ENCODE data around the gene CPXM2. TPM values are rescaled to one million over a fixed set of nuclear protein-coding genes. Genes with fewer than 3 reads are reported as not detected.

Gene CPXM2
- total RNA-seq, 1 experiment from 2014 or later = 0.92 TPM

GRCh38 chr10:123800821-123801220 is 90.8 kb downstream of the CPXM2 start:
- H3K27me3 ChIP-seq = no peaks in the 10 kb centered on the region
- no peak overlapping the region for H3K4me3 ChIP-seq
- no peaks in the 10 kb centered on the region for H3K9me3 ChIP-seq
- DNase-seq = no peak
- no peaks in the 10 kb centered on the region for H3K36me3 ChIP-seq

DNA sequence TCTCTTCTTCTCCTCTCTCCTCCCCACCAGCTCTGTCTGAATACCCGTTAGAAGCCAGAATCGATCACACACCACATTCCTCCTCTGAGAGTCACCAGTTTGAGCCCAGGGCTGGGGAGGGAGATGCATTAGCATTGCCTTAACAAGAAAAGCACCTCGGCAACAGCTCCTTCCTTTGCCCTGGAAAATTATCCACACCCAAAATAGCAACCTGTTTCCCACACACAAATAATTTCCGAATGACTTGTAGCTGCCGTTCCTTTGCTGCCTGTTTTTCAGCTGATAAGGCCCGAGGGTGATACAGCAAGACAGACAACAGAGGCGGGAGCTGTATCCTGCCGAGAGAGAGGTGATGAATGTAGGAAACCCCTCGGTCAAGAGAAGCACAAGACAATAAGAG is 91.3 kb downstream of the CPXM2 start:
- H3K4me3 ChIP-seq = no peak overlapping the region
- DNase-seq = no peak
- H3K36me3 ChIP-seq = no peaks in the 10 kb centered on the region
- no peaks in the 10 kb centered on the region for H3K27me3 ChIP-seq
- no peaks in the 10 kb centered on the region for H3K9me3 ChIP-seq

- H3K4me3 ChIP-seq = no peak overlapping the region
- H3K36me3 ChIP-seq = no peaks in the 10 kb centered on the region
- no peaks in the 10 kb centered on the region for H3K27me3 ChIP-seq
- no peaks in the 10 kb centered on the region for H3K9me3 ChIP-seq
- DNase-seq = no peak
Observed at GRCh38 chr10:123798856-123799255, 92.8 kb downstream of the CPXM2 start.

GRCh38 chr10:123797813-123798212 is 93.8 kb downstream of the CPXM2 start:
- DNase-seq = no peak
- Histone ChIP-seq H3K9me3 (no peaks in the 10 kb centered on the region), H3K36me3 (no peaks in the 10 kb centered on the region), H3K27me3 (no peaks in the 10 kb centered on the region), H3K4me3 (no peak overlapping the region)

DNA sequence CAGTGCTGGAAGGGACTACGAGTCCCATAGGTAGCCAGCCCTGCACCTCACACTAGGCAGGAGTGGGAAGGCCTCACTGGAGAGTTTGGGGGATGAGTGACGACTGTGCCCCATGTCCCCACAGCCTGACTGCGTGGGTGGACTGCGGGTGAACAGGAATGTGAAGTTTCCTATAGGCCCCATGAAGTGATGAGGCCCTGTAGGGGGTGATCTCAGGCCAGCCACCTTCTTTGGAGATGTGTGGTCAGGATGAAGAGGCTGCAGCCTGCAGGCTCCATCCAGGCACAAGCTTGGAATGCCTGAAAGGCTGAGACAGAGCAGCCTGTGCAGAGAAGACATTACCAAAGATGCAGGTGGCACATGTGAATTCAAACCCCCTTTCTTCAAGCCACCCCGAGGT is 94.9 kb downstream of the CPXM2 start:
- Histone ChIP-seq H3K9me3 (no peaks in the 10 kb centered on the region), H3K36me3 (no peaks in the 10 kb centered on the region), H3K4me3 (no peak overlapping the region), H3K27me3 (no peaks in the 10 kb centered on the region)
- DNase-seq = no peak

GRCh38 chr10:123795846-123796590 is 95.6 kb downstream of the CPXM2 start:
- no peaks in the 10 kb centered on the region for H3K36me3 ChIP-seq
- DNase-seq = no peak
- no peaks in the 10 kb centered on the region for H3K9me3 ChIP-seq
- no peak overlapping the region for H3K4me3 ChIP-seq
- H3K27me3 ChIP-seq = no peaks in the 10 kb centered on the region

DNA sequence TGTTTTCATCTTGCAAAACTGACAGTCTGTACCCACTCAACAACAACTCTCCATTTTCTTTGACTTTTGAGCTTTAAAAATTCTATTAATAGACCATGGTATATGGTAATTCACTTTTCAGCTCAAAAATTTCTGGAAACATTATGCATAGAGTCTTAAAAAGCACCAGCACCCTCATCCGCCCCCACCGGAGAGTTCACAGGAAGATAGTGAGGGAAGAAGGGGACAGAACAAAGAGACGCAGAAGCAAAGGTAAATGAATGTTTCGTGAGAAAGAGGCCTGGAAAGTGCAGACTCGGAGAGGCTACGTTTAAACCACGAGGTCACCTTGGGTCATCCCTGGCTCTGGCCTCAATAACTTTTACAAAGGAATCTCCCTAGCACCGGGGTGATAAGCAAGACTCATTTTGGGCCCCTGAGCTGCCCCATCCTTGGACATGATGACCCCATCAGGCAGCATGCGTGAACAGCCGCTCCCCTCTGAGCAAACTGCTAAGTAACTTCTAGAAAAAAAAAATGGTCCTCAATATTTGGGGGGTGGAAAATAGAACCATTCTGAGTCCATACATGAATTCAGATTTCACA is 96.3 kb downstream of the CPXM2 start:
- H3K9me3 ChIP-seq = no peaks in the 10 kb centered on the region
- no peak overlapping the region for H3K4me3 ChIP-seq
- no peaks in the 10 kb centered on the region for H3K36me3 ChIP-seq
- H3K27me3 ChIP-seq = no peaks in the 10 kb centered on the region
- no peak for DNase-seq

GRCh38 chr10:123792248-123792978 is 99.2 kb downstream of the CPXM2 start:
- no peak for DNase-seq
- H3K27me3 ChIP-seq = no peaks in the 10 kb centered on the region
- H3K4me3 ChIP-seq = no peak overlapping the region
- no peaks in the 10 kb centered on the region for H3K9me3 ChIP-seq
- H3K36me3 ChIP-seq = no peaks in the 10 kb centered on the region

DNA sequence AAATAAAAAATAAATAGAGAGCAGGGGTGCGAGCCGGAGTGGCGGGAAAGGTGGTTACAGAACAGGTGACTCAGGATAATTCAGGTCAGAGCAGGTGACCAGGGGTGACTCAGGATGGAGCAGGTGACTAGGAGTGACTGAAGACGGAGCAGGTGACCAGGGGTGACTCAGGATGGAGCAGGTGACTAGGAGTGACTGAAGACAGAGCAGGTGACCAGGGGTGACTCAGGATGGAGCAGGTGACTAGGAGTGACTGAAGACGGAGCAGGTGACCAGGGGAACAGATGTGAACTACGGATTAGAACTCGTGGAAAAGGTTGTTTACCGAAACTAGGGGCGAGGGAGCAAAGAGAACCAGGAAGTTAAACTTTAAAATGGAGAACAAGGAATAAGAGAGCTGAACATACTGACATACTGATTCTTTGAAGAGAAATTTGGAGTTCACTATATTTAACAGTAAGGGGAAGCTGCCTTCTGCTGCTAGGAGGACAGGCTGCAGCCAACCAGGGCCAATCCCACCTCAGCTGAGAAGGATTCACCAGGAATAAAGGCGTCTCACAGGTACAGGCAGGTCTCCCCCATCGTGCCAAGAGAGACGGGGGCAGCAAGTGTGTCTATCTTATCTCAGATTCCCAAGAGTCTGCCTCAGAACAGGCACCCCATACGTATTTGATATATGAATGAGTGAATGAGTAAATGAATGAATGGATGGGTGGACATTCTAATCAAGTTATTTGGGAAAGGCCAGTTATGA is 101.3 kb downstream of the CPXM2 start:
- Histone ChIP-seq H3K9me3 (no peaks in the 10 kb centered on the region), H3K27me3 (no peaks in the 10 kb centered on the region), H3K4me3 (no peak overlapping the region), H3K36me3 (no peaks in the 10 kb centered on the region)
- DNase-seq = no peak

DNA sequence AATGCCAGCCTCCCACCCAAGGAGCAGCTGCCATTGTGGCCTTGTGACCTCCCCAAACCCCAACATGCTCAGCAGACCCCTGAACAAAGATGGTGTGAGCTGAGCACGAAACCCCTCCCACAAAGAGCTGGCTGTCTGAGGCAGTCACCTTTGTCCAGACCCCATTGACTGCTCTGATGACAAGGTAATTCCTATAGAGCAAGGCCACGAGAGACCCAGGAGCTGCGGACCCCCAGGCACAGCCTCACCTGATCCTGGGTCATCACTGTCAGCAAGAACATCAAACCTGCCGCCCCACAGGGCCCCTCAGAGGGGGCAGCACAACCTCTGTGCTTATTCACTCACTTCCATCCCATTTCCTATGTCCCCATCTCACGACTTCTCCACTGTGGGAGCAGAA is 102.6 kb downstream of the CPXM2 start:
- H3K36me3 ChIP-seq = no peaks in the 10 kb centered on the region
- no peaks in the 10 kb centered on the region for H3K9me3 ChIP-seq
- DNase-seq = no peak
- no peak overlapping the region for H3K4me3 ChIP-seq
- no peaks in the 10 kb centered on the region for H3K27me3 ChIP-seq

DNA sequence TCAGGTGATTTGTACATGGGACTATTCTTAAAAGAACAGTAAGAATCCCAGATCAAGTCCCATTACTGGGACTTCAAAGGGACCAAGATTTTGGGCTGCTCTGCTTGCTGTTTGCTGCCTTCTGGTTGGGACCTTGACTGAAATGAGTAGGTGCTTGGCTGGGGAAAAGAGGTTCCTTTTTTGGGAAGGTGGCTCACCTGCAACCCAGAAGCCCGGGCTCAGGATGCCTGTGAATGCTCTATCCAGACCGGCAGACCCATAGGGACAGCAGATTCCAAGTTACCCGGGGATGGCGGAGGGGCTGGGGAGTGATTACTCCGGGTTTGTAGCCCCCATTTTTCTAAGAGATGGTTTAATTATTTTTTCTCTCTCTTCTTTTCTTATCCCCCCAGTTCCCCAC is 104.0 kb downstream of the CPXM2 start:
- Histone ChIP-seq H3K36me3 (no peaks in the 10 kb centered on the region), H3K27me3 (no peaks in the 10 kb centered on the region), H3K4me3 (no peak overlapping the region), H3K9me3 (no peaks in the 10 kb centered on the region)
- DNase-seq = no peak

GRCh38 chr10:123786896-123787295 is 104.7 kb downstream of the CPXM2 start:
- no peak overlapping the region for H3K4me3 ChIP-seq
- no peaks in the 10 kb centered on the region for H3K27me3 ChIP-seq
- DNase-seq = no peak
- no peaks in the 10 kb centered on the region for H3K9me3 ChIP-seq
- H3K36me3 ChIP-seq = no peaks in the 10 kb centered on the region

- no peak for DNase-seq
- no peaks in the 10 kb centered on the region for H3K27me3 ChIP-seq
- no peak overlapping the region for H3K4me3 ChIP-seq
- H3K9me3 ChIP-seq = no peaks in the 10 kb centered on the region
- no peaks in the 10 kb centered on the region for H3K36me3 ChIP-seq
Observed at GRCh38 chr10:123786306-123786705, 105.3 kb downstream of the CPXM2 start.

- no peaks in the 10 kb centered on the region for H3K9me3 ChIP-seq
- H3K27me3 ChIP-seq = 0 out of 2 replicates have a peak, but pooled peaks cover 2% of the 10 kb centered on the region
- no peak overlapping the region for H3K4me3 ChIP-seq
- no peaks in the 10 kb centered on the region for H3K36me3 ChIP-seq
- no peak for DNase-seq
Observed at GRCh38 chr10:123784646-123785045, 107.0 kb downstream of the CPXM2 start.

GRCh38 chr10:123784216-123784615 is 107.4 kb downstream of the CPXM2 start:
- Histone ChIP-seq H3K4me3 (no peak overlapping the region), H3K36me3 (no peaks in the 10 kb centered on the region), H3K27me3 (0 out of 2 replicates have a peak, but pooled peaks cover 3% of the 10 kb centered on the region), H3K9me3 (no peaks in the 10 kb centered on the region)
- DNase-seq = no peak

DNA sequence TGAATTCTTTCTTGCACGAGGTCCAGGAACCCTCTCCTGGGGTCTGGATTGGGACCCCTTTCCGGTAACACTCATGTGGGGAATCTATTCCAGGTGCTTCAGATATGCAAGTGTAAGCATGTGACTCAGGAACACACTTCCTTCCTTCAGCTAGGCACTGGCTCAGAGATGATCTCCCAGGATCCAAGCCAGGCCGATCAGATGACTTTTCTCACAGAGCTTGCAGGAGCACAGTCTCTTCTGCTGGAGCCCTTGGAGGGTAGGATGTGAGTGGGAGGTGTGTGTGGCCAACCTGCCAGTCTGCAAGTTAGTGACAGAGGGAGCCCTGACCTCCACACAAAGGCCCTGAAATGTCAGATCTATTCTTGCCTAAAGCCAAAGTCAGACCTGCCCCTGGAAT is 108.3 kb downstream of the CPXM2 start:
- DNase-seq = no peak
- Histone ChIP-seq H3K27me3 (0 out of 2 replicates have a peak, but pooled peaks cover 3% of the 10 kb centered on the region), H3K9me3 (no peaks in the 10 kb centered on the region)

GRCh38 chr10:123782549-123782948 is 109.1 kb downstream of the CPXM2 start:
- DNase-seq = no peak
- H3K4me3 ChIP-seq = no peak overlapping the region
- H3K27me3 ChIP-seq = 0 out of 2 replicates have a peak, but pooled peaks cover 3% of the 10 kb centered on the region
- no peaks in the 10 kb centered on the region for H3K36me3 ChIP-seq
- no peaks in the 10 kb centered on the region for H3K9me3 ChIP-seq

More for the DNA sequence above, 108.3 kb downstream of the CPXM2 start:
- no peak overlapping the region for H3K4me3 ChIP-seq
- no peaks in the 10 kb centered on the region for H3K36me3 ChIP-seq

All from MG63 (cell line).